Measurements from ENCODE around the gene S100A10. TPM values are rescaled to one million over a fixed set of nuclear protein-coding genes. Genes with fewer than 3 reads are reported as not detected.

The S100A10 gene
- total RNA-seq, 1 experiment from 2014 or later: 161 TPM

GRCh38 chr1:151968058-151968457 lies 25.6 kb downstream of the S100A10 start:
- CTCF ChIA-PET: interaction anchor here (0.6 to 10.6 kb wide), 40 partner anchors 9 to 145 kb away, joined by 3 to 293 read pairs (median 4); partner anchors contain the start of genes S100A10, S100A11 and THEM4
- ATAC-seq (peak; percentile 89), DNase-seq (ENCODE audit: low spot score) (peak; percentile 35)
- no peaks in the 10 kb centered on the region for H3K9me3 Mint-ChIP-seq
- no peak overlapping the region for H3K27ac Mint-ChIP-seq
- no peaks in the 10 kb centered on the region; the same call in 1 of the 2 replicates for H3K27me3 Mint-ChIP-seq (ENCODE audit: low read depth)
- POLR2A ChIA-PET: interaction anchor here (0.7 to 1.4 kb wide), 4 partner anchors 15 to 33 kb away, joined by 3 to 4 read pairs (median 3); no protein-coding TSS in a partner anchor
- no peak overlapping the region for H3K4me3 Mint-ChIP-seq
- no peaks in the 10 kb centered on the region for H3K36me3 Mint-ChIP-seq
- TF ChIP-seq, protein P1, sequence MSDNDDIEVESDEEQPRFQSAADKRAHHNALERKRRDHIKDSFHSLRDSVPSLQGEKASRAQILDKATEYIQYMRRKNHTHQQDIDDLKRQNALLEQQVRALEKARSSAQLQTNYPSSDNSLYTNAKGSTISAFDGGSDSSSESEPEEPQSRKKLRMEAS (CRISPR knock-in tag; IDR thresholded peaks at IDR 0.05): no peak
- TF ChIP-seq ZNF423 (CRISPR knock-in tag; IDR thresholded peaks at IDR 0.05): peak; percentile 82
- TF ChIP-seq, protein P2, sequence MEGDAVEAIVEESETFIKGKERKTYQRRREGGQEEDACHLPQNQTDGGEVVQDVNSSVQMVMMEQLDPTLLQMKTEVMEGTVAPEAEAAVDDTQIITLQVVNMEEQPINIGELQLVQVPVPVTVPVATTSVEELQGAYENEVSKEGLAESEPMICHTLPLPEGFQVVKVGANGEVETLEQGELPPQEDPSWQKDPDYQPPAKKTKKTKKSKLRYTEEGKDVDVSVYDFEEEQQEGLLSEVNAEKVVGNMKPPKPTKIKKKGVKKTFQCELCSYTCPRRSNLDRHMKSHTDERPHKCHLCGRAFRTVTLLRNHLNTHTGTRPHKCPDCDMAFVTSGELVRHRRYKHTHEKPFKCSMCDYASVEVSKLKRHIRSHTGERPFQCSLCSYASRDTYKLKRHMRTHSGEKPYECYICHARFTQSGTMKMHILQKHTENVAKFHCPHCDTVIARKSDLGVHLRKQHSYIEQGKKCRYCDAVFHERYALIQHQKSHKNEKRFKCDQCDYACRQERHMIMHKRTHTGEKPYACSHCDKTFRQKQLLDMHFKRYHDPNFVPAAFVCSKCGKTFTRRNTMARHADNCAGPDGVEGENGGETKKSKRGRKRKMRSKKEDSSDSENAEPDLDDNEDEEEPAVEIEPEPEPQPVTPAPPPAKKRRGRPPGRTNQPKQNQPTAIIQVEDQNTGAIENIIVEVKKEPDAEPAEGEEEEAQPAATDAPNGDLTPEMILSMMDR (IDR thresholded peaks at IDR 0.05): peak; percentile 57; the same call in 1 of the 2 replicates
- TF ChIP-seq ETV6 (CRISPR knock-in tag; IDR thresholded peaks at IDR 0.05): 0 out of 2 replicates have a peak, but pooled peaks have one; percentile 44
- TF ChIP-seq FOXK1 (CRISPR knock-in tag; IDR thresholded peaks at IDR 0.05): 0 out of 2 replicates have a peak, but pooled peaks have one; percentile 21
- H3K4me1 Mint-ChIP-seq: peaks cover 38% of the 10 kb centered on the region

DNA sequence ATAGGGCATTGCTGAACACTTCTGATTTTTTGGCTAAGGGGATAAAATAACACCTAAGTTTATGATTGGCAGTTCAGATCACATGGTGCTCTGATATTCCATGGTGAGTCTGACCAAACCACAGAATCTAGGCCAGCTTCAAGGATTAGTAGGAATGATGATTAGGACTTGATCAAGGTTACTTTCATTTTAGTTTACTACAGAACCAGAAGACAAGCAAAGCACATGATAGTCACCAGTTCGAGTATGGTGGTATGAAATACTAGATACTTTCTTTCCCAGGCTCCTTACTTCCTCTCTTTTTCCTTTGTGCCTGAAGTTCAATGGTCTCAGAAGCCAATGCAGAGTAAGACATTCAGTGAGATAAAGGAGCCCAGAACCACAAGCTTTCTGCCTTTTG lies 26.6 kb downstream of the S100A10 start:
- Mint-ChIP-seq H3K27ac (no peak overlapping the region), H3K4me1 (peaks cover 29% of the 10 kb centered on the region), H3K4me3 (no peak overlapping the region), H3K36me3 (no peaks in the 10 kb centered on the region), H3K9me3 (no peaks in the 10 kb centered on the region), H3K27me3 (ENCODE audit: low read depth) (no peaks in the 10 kb centered on the region; the same call in 1 of the 2 replicates)
- no peak for ATAC-seq
- ChIA-PET CTCF (interaction anchor here (0.8 to 10.6 kb wide), 11 partner anchors 8 to 141 kb away, joined by 5 to 293 read pairs (median 14); partner anchors contain the start of genes S100A10 and S100A11), POLR2A (no interaction called here)
- no peak for TF ChIP-seq AFF4 (CRISPR knock-in tag; IDR thresholded peaks at IDR 0.05; ENCODE audit: borderline replicate concordance)
- no peak for TF ChIP-seq MYBL2 (CRISPR knock-in tag; IDR thresholded peaks at IDR 0.05)
- TF ChIP-seq ZBTB21 (CRISPR knock-in tag; IDR thresholded peaks at IDR 0.05; ENCODE audit: borderline replicate concordance): no peak
- no peak for TF ChIP-seq USF2 (CRISPR knock-in tag; IDR thresholded peaks at IDR 0.05)
- no peak for TF ChIP-seq HMGA2 (CRISPR knock-in tag; IDR thresholded peaks at IDR 0.05)
- TF ChIP-seq TEAD4 (CRISPR knock-in tag; IDR thresholded peaks at IDR 0.05): no peak
- TF ChIP-seq, protein P1 (CRISPR knock-in tag; IDR thresholded peaks at IDR 0.05): no peak
- no peak for TF ChIP-seq RELA (CRISPR knock-in tag; IDR thresholded peaks at IDR 0.05; ENCODE audit: borderline replicate concordance)
- TF ChIP-seq, protein P3, sequence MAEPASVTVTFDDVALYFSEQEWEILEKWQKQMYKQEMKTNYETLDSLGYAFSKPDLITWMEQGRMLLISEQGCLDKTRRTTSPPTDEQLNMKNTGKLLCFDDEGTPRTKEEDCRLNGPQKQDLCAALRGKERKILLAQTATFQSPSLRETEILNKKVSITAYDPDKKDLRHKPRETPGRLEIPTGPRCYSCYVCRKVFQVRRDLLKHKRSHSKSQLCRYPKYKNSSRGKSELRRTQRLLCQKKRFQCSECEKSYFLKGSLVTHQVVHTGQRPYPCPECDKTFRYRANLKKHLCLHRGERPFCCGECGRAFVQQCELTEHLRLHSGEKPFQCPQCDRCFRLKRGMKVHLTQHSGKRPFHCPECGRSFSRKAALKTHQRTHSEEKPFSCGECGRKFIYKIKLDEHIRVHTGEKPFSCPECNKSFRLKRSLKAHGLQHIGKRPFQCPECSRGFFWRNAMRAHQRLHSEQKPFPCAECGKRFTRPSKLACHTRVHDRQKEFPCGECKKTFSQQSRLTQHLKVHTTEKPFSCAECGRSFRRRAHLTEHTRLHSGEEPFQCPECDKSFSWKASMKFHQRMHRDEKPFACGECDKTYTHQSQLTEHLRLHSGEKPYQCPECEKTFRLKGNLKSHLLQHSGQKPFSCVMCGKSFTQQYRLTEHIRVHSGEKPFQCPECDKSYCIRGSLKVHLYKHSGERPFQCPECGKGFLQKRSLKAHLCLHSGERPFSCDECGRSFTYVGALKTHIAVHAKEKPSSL (CRISPR knock-in tag; conservative IDR thresholded peaks at IDR 0.05): no peak
- TF ChIP-seq ZNF219 (CRISPR knock-in tag; IDR thresholded peaks at IDR 0.05; ENCODE audit: borderline replicate concordance): no peak
- no peak for TF ChIP-seq ZNF232 (CRISPR knock-in tag; IDR thresholded peaks at IDR 0.05)
- no peak for TF ChIP-seq ZNF423 (CRISPR knock-in tag; IDR thresholded peaks at IDR 0.05)
- TF ChIP-seq, protein P4, sequence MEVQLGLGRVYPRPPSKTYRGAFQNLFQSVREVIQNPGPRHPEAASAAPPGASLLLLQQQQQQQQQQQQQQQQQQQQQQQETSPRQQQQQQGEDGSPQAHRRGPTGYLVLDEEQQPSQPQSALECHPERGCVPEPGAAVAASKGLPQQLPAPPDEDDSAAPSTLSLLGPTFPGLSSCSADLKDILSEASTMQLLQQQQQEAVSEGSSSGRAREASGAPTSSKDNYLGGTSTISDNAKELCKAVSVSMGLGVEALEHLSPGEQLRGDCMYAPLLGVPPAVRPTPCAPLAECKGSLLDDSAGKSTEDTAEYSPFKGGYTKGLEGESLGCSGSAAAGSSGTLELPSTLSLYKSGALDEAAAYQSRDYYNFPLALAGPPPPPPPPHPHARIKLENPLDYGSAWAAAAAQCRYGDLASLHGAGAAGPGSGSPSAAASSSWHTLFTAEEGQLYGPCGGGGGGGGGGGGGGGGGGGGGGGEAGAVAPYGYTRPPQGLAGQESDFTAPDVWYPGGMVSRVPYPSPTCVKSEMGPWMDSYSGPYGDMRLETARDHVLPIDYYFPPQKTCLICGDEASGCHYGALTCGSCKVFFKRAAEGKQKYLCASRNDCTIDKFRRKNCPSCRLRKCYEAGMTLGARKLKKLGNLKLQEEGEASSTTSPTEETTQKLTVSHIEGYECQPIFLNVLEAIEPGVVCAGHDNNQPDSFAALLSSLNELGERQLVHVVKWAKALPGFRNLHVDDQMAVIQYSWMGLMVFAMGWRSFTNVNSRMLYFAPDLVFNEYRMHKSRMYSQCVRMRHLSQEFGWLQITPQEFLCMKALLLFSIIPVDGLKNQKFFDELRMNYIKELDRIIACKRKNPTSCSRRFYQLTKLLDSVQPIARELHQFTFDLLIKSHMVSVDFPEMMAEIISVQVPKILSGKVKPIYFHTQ (CRISPR knock-in tag; IDR thresholded peaks at IDR 0.05): no peak
- TF ChIP-seq ELF4 (CRISPR knock-in tag; IDR thresholded peaks at IDR 0.05; ENCODE audit: low read depth): no peak
- DNase-seq (ENCODE audit: low spot score): no peak

All from WTC11 (cell line).